Islet precursor cell (in vitro differentiated cells): ENCODE data around the gene RASA1.
A peak's percentile ranks its signal among the peaks of the same experiment; 100 is the strongest.
"Not testable (repeated sequence)": the region's sequence is repeated elsewhere in the genome, so short reads cannot be mapped to it uniquely, and the experiment has no call there.

Experiments
- DNase-seq: peaks from one replicate; pipeline ENCODE4 v3.0.0-alpha.2; 2018

RASA1 gene

GRCh38 chr5:87287266-87287665 lies 19.6 kb downstream of the RASA1 start:
- not testable (repeated sequence) for DNase-seq

- DNase-seq: no peak
Observed at GRCh38 chr5:87298692-87299362, 31.1 kb downstream of the RASA1 start.

- DNase-seq: no peak
Observed at GRCh38 chr5:87300176-87300575, 32.5 kb downstream of the RASA1 start.

GRCh38 chr5:87300744-87301143 lies 33.1 kb downstream of the RASA1 start:
- DNase-seq: peak; percentile 80

GRCh38 chr5:87302061-87302460 lies 34.4 kb downstream of the RASA1 start:
- DNase-seq: no peak

- DNase-seq: no peak
Observed at GRCh38 chr5:87303324-87303723, 35.6 kb downstream of the RASA1 start.

GRCh38 chr5:87306090-87306489 lies 38.4 kb downstream of the RASA1 start:
- not testable (repeated sequence) for DNase-seq

DNA sequence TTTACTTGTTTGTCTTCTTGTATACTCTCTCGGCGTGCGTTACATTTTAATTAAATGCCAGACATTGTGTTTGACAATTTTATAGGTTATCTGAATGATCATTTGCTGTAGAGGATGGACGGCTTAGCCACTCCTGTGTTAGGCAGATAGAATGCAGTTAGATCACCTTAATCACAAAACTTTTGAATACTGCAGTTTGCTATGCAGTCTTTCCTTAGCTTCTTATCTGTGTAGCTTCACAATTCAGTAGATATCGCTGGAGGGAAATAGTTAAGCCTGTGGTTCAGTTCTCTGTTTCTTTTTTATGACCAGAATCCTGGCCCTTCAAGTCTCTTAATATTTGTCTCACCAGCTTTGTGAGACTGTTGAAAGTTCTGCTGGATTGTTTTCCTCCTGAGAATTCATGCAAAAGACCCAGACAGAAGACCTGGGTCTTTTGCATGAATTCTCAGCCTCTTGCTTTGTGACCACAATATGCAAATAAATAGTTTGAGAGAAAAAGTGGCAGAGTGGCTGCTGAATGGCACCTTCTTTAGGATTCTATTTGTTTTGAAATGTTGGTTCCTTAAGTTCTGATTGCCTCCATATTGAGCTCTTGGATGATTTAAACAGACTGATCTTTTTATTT lies 40.2 kb downstream of the RASA1 start:
- DNase-seq: no peak

GRCh38 chr5:87311405-87312279 lies 44.0 kb downstream of the RASA1 start:
- no peak for DNase-seq

DNA sequence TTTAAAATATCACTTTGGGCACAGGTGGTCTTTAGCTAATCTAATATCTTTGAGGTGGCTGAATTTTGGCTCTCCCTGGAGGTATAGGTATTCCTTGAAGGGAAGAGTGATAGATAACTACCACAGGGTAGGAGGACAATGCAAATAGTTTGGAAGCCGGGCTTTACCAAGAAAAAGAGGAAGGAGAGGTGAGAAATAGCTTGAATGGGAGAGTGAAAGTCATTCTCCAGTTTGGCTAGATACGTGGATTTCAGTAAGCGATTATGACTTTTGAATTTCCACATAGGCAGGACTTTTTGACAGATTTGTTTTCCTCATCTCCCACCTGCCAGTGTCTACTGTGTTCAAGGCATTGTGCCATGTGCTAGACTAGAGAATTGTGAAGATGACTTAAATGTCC lies 45.5 kb downstream of the RASA1 start:
- no peak for DNase-seq

- DNase-seq: no peak
Observed at GRCh38 chr5:87319469-87319868, 51.8 kb downstream of the RASA1 start.

- no peak for DNase-seq
Observed at GRCh38 chr5:87321605-87322004, 53.9 kb downstream of the RASA1 start.

- no peak for DNase-seq
Observed at GRCh38 chr5:87322381-87322780, 54.7 kb downstream of the RASA1 start.

GRCh38 chr5:87327998-87328397 lies 60.3 kb downstream of the RASA1 start:
- DNase-seq: no peak

- peak; percentile 62 for DNase-seq
Observed at GRCh38 chr5:87329114-87329513, 61.4 kb downstream of the RASA1 start.

- no peak for DNase-seq
Observed at GRCh38 chr5:87339986-87340385, 72.3 kb downstream of the RASA1 start.

- DNase-seq: no peak
Observed at GRCh38 chr5:87340716-87341115, 73.0 kb downstream of the RASA1 start.

- DNase-seq: no peak
Observed at GRCh38 chr5:87347272-87347671, 79.6 kb downstream of the RASA1 start.

DNA sequence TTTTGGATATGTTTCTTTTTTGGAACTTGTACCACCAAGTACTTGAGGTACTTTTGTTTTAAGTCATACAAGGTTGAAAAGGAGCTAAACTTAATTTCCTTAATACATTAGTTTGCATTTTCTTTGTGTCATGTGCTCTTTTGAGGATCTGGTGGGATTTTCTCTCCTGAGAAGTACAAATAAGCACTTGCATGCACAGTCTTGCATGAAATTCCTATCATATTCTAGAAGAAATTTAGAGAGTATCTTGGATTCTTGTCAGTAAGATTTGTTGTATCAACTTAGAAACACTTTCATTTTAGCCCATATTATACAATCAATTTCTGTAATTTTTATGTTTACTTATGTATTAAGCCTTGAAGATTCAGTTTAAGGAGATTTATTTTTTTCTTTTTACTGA lies 80.2 kb downstream of the RASA1 start:
- DNase-seq: no peak

- no peak for DNase-seq
Observed at GRCh38 chr5:87354496-87354895, 86.8 kb downstream of the RASA1 start.

DNA sequence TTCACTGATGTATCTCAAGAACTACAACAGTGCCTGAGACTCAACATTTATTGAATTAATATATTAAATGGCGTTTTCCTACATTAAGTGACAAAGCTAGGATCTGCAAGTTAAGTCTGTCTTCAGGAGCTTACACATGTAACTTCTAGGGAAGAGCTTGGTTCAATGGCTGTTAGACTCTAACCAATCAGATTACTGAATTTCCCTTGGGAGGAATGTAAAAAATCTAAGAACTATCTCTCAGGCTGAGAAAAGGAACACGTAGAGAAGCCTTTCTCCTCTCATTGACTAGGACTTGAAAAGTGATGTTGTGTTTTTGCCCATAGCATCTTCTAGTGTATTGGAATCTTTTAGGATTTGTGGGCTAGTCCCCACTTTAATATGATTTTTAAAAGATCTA lies 91.4 kb downstream of the RASA1 start:
- DNase-seq: no peak

GRCh38 chr5:87360132-87360531 lies 92.4 kb downstream of the RASA1 start:
- DNase-seq: no peak

GRCh38 chr5:87361031-87361445 lies 93.4 kb downstream of the RASA1 start:
- DNase-seq: no peak
